Measurements from ENCODE around the gene UBASH3A. TPM values are rescaled to one million over a fixed set of nuclear protein-coding genes. Genes with fewer than 3 reads are reported as not detected.

UBASH3A gene
- total RNA-seq, 2 experiments from 2014 or later = not detected

GRCh38 chr21:42373908-42374455, 29.7 kb upstream of the UBASH3A start:
- DNase-seq (ENCODE audit: low spot score) = no peak
- H3K4me2 ChIP-seq (ENCODE audit: low read length) = no peak overlapping the region
- H3K4me1 ChIP-seq (ENCODE audit: insufficient read depth, low read length, poor library complexity, severe bottlenecking) = no peaks in the 10 kb centered on the region
- H4K20me1 ChIP-seq (ENCODE audit: insufficient read depth, low read length) = no peaks in the 10 kb centered on the region
- no peak overlapping the region for H2AFZ ChIP-seq (ENCODE audit: low read length)
- TF ChIP-seq CTCF (conservative IDR thresholded peaks at IDR 0.05; ENCODE audit: low read length) (no peak), EZH2phosphoT487 (IDR thresholded peaks at IDR 0.05; ENCODE audit: borderline replicate concordance, low read depth, low read length) (no peak)
- H3K79me2 ChIP-seq (ENCODE audit: insufficient read depth, low read depth, low read length) = no peaks in the 10 kb centered on the region
- no peaks in the 10 kb centered on the region for H3K9me3 ChIP-seq (ENCODE audit: low read length)
- ChIA-PET POLR2A (no interaction called here), CTCF (ENCODE audit: unreplicated experiment) (interaction anchor here (0.5 kb wide), 1 partner anchor 65 kb away, joined by 8 read pairs; no protein-coding TSS in a partner anchor)
- intact Hi-C loops (cut with micrococcal nuclease; ENCODE audit: unreplicated experiment) = no loop called here
- no peak overlapping the region for H3K4me3 ChIP-seq (ENCODE audit: low read depth, low read length, poor library complexity, severe bottlenecking)
- BruUV-seq (replicated peaks) = no TSS peak
- no peaks in the 10 kb centered on the region for H3K36me3 ChIP-seq (ENCODE audit: insufficient read depth, low read length)
- H3K9me2 ChIP-seq (ENCODE audit: insufficient read depth, low read length) = no peaks in the 10 kb centered on the region
- H3K27ac ChIP-seq (ENCODE audit: low read depth, low read length, poor library complexity, severe bottlenecking) = no peak overlapping the region

- Histone ChIP-seq H3K9me2 (ENCODE audit: insufficient read depth, low read length) (no peaks in the 10 kb centered on the region), H3K4me2 (ENCODE audit: low read length) (no peak overlapping the region), H3K4me1 (ENCODE audit: insufficient read depth, low read length, poor library complexity, severe bottlenecking) (peaks cover 3% of the 10 kb centered on the region), H3K36me3 (ENCODE audit: insufficient read depth, low read length) (no peaks in the 10 kb centered on the region), H2AFZ (ENCODE audit: low read length) (no peak overlapping the region), H3K9me3 (ENCODE audit: low read length) (no peaks in the 10 kb centered on the region), H3K27ac (ENCODE audit: low read depth, low read length, poor library complexity, severe bottlenecking) (no peak overlapping the region), H3K79me2 (ENCODE audit: insufficient read depth, low read depth, low read length) (no peaks in the 10 kb centered on the region), H4K20me1 (ENCODE audit: insufficient read depth, low read length) (no peaks in the 10 kb centered on the region), H3K4me3 (ENCODE audit: low read depth, low read length, poor library complexity, severe bottlenecking) (no peak overlapping the region)
- POLR2A ChIA-PET = no interaction called here
- no TSS peak for BruUV-seq (replicated peaks)
- TF ChIP-seq CTCF (conservative IDR thresholded peaks at IDR 0.05; ENCODE audit: low read length) = no peak
- DNase-seq (ENCODE audit: low spot score) = no peak
- intact Hi-C loops (cut with micrococcal nuclease; ENCODE audit: unreplicated experiment) = no loop called here
- CTCF ChIA-PET (ENCODE audit: unreplicated experiment) = no interaction called here
These were observed 29.2 kb upstream of the UBASH3A start for GRCh38 chr21:42374457-42374856.

- Histone ChIP-seq H3K4me2 (ENCODE audit: low read length) (no peak overlapping the region), H3K27ac (ENCODE audit: low read depth, low read length, poor library complexity, severe bottlenecking) (no peak overlapping the region), H3K9me2 (ENCODE audit: insufficient read depth, low read length) (no peaks in the 10 kb centered on the region), H3K9me3 (ENCODE audit: low read length) (no peaks in the 10 kb centered on the region), H4K20me1 (ENCODE audit: insufficient read depth, low read length) (no peaks in the 10 kb centered on the region), H3K79me2 (ENCODE audit: insufficient read depth, low read depth, low read length) (no peaks in the 10 kb centered on the region), H3K4me3 (ENCODE audit: low read depth, low read length, poor library complexity, severe bottlenecking) (no peak overlapping the region), H3K4me1 (ENCODE audit: insufficient read depth, low read length, poor library complexity, severe bottlenecking) (peaks cover 6% of the 10 kb centered on the region), H3K36me3 (ENCODE audit: insufficient read depth, low read length) (no peaks in the 10 kb centered on the region), H2AFZ (ENCODE audit: low read length) (no peak overlapping the region)
- POLR2A ChIA-PET = interaction anchor here (0.7 kb wide), 1 partner anchor 87 kb away, joined by 4 read pairs; no protein-coding TSS in a partner anchor
- CTCF ChIA-PET (ENCODE audit: unreplicated experiment) = interaction anchor here (0.6 kb wide), 1 partner anchor 251 kb away, joined by 3 read pairs; no protein-coding TSS in a partner anchor
- BruUV-seq (replicated peaks) = no TSS peak
- DNase-seq (ENCODE audit: low spot score) = no peak
- intact Hi-C loops (cut with micrococcal nuclease; ENCODE audit: unreplicated experiment) = no loop called here
- TF ChIP-seq CTCF (conservative IDR thresholded peaks at IDR 0.05; ENCODE audit: low read length) (no peak), EZH2phosphoT487 (IDR thresholded peaks at IDR 0.05; ENCODE audit: borderline replicate concordance, low read depth, low read length) (no peak)
These were observed 28.7 kb upstream of the UBASH3A start for GRCh38 chr21:42374864-42375499.
